ENCODE results near the gene FAM20B. TPM values are rescaled to one million over a fixed set of nuclear protein-coding genes. Genes with fewer than 3 reads are reported as not detected.

Gene FAM20B
- total and polyA plus RNA-seq, 2 donors (not counting 1 experiment from before 2014, with no cell fraction given), result 5.2 to 32.8 TPM

GRCh38 chr1:179081687-179082332 is 56.1 kb downstream of the FAM20B start, which contains the start of gene TOR3A:
TOR3A (plus strand) TSS chr1:179082070; CDS start chr1:179082129, 59 bp downstream.
- H2AFZ ChIP-seq (ENCODE audit: insufficient read depth, low read depth, low read length, poor library complexity, severe bottlenecking), result peak within 1 kb of the TSS; percentile 59
- peaks cover 49% of the 10 kb centered on the region for H3K4me1 Mint-ChIP-seq
- H3K27me3 ChIP-seq (replicated peaks in 1 of 4; ENCODE audit: control extremely low read depth in 1 of 4, control insufficient read depth in 3 of 4, insufficient read depth in 4 of 4, low read length in 3 of 4), result no peaks in the 10 kb centered on the region
- H3K27ac Mint-ChIP-seq, result peak within 1 kb of the TSS; percentile 97
- peak; percentile 96 for DNase-seq
- peak; percentile 82 for ATAC-seq (ENCODE audit: low read depth)
- H3K4me1 ChIP-seq (ENCODE audit: control insufficient read depth in 2 of 2, insufficient read depth in 2 of 2, low read length in 2 of 2), result peaks cover 24 to 38% of the 10 kb centered on the region in 2 donors
- no peak for TF ChIP-seq EZH2 (IDR thresholded peaks at IDR 0.05; ENCODE audit: borderline replicate concordance, insufficient read depth, low read depth, low read length, poor library complexity, severe bottlenecking)
- TF ChIP-seq CTCF (IDR thresholded peaks at IDR 0.05), result no peak
- peak within 1 kb of the TSS; percentile 98 for H3K4me3 Mint-ChIP-seq
- peak within 1 kb of the TSS; percentile 92 for H3K9ac ChIP-seq (ENCODE audit: low read length)
- intact Hi-C loops (cut with micrococcal nuclease), result loop anchor here (1.0 to 5.0 kb wide), 9 partner anchors 47 to 800 kb away; partner anchors contain the start of genes ABL2, FAM20B, RALGPS2 and SOAT1
- H3K27ac ChIP-seq (ENCODE audit: low read length in 2 of 2), result peak within 1 kb of the TSS; percentile 94 to 95
- no peaks in the 10 kb centered on the region for H3K9me3 Mint-ChIP-seq (ENCODE audit: insufficient read depth)
- peak within 1 kb of the TSS; percentile 72 to 95 (median 87) for H3K4me3 ChIP-seq (ENCODE audit: control extremely low read depth in 1 of 5, extremely low read depth in 1 of 5, insufficient read depth in 1 of 5, low read depth in 2 of 5, low read length in 4 of 5)
- H3K4me2 ChIP-seq (replicated peaks; ENCODE audit: low read depth, low read length, poor library complexity, severe bottlenecking), result peak within 1 kb of the TSS; percentile 96
- under 1% methylated on average over 51 of the region's 51 CpGs for WGBS (ENCODE audit: insufficient coverage)
- H4K20me1 ChIP-seq (ENCODE audit: control insufficient read depth, insufficient read depth, low read length, poor library complexity, severe bottlenecking), result peaks cover 21% of the 10 kb centered on the region
- H3K36me3 ChIP-seq (replicated peaks in 1 of 2; ENCODE audit: control extremely low read depth in 1 of 2, control insufficient read depth in 1 of 2, extremely low read depth in 1 of 2, insufficient read depth in 2 of 2, low read length in 1 of 2), result peaks cover 1 to 14% of the 10 kb centered on the region in 2 experiments
- POLR2A ChIA-PET, result interaction anchor here (1.3 to 2.9 kb wide), 4 partner anchors 47 to 284 kb away, joined by 3 to 10 read pairs (median 7); partner anchors contain the start of genes AXDND1 and SOAT1
- no peaks in the 10 kb centered on the region for H3K27me3 Mint-ChIP-seq
- CTCF ChIA-PET, result interaction anchor here (0.9 to 11.5 kb wide), 7 partner anchors 24 to 729 kb away, joined by 4 to 183 read pairs (median 24); partner anchors contain the start of genes AXDND1 and SOAT1
- H3K9me3 ChIP-seq (ENCODE audit: control extremely low read depth in 1 of 3, control insufficient read depth in 2 of 3, insufficient read depth in 1 of 3, low read length in 2 of 3), result no peaks in the 10 kb centered on the region
- peaks cover 42% of the 10 kb centered on the region for H3K79me2 ChIP-seq (ENCODE audit: control insufficient read depth, insufficient read depth, low read length)

All from B cell (primary cell).